Activated T-helper 1 cell treated with Interleukin-2 at 50 U/mL for 16 hours (primary cell): ENCODE results near the gene MR1.

Experiments
- DNase-seq: peaks from one replicate; pipeline ENCODE4 v3.0.0-alpha.2; 2020; ENCODE audit warnings: low read depth

MR1 gene

GRCh38 chr1:181108304-181108867 lies 74.6 kb downstream of the MR1 start:
- no peak for DNase-seq

GRCh38 chr1:181110013-181110412 lies 76.2 kb downstream of the MR1 start:
- DNase-seq: no peak
